ENCODE data around the gene TAS2R9.

DNA sequence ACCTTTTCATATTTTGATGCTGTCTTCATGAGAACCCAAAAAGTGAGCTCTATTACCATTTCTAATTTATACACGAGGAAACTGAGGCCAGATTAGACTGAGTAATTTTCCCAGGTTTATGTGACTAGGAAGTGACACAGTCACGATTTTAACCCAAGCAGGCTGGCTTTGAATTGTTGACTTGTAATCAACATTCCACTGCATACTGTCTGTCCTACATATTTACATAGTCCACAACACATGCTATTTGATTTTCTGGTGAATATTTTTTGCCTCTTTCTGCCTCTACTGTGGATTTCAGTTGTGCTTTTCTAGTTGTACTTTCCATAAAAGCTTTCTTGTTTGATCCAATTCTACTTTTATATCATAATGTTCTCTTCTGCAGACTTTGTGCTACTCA lies 15.7 kb downstream of the TAS2R9 start:
- TF ChIP-seq, protein P1, sequence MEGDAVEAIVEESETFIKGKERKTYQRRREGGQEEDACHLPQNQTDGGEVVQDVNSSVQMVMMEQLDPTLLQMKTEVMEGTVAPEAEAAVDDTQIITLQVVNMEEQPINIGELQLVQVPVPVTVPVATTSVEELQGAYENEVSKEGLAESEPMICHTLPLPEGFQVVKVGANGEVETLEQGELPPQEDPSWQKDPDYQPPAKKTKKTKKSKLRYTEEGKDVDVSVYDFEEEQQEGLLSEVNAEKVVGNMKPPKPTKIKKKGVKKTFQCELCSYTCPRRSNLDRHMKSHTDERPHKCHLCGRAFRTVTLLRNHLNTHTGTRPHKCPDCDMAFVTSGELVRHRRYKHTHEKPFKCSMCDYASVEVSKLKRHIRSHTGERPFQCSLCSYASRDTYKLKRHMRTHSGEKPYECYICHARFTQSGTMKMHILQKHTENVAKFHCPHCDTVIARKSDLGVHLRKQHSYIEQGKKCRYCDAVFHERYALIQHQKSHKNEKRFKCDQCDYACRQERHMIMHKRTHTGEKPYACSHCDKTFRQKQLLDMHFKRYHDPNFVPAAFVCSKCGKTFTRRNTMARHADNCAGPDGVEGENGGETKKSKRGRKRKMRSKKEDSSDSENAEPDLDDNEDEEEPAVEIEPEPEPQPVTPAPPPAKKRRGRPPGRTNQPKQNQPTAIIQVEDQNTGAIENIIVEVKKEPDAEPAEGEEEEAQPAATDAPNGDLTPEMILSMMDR (IDR thresholded peaks at IDR 0.05): no peak
- TF ChIP-seq POLR2A (IDR thresholded peaks at IDR 0.05): no peak

Measured in testis (tissue), 2 donors.